Mucosa of descending colon (tissue), 3 donors: ENCODE data around the gene OR14I1. TPM values are rescaled to one million over a fixed set of nuclear protein-coding genes. Genes with fewer than 3 reads are reported as not detected.

Experiments
- ATAC-seq: fragments of 200-7000 bp; cut with Tn5 transposase; one replicate; pipeline ENCODE4 v1.9.1; 2020; ENCODE audit warnings: mild to moderate bottlenecking, moderate library complexity
- DNase-seq, 3 donors: peaks; one replicate each; pipeline ENCODE4 v3.0.0-alpha.2; 2020
- H3K36me3 ChIP-seq: fragments of 200-600 bp; one replicate; pipeline ENCODE4 v1.8.0; 2021; ENCODE audit warnings: low read depth, mild to moderate bottlenecking
- H3K4me1 ChIP-seq: fragments of 200-600 bp; one replicate; pipeline ENCODE4 v1.8.0; 2021; ENCODE audit warnings: low read depth, mild to moderate bottlenecking
- H3K4me3 ChIP-seq: fragments of 200-600 bp; one replicate; pipeline ENCODE4 v1.8.0; 2021; ENCODE audit warnings: mild to moderate bottlenecking
- H3K9me3 ChIP-seq: fragments of 200-600 bp; one replicate; pipeline ENCODE4 v1.8.0; 2021; ENCODE audit warnings: mild to moderate bottlenecking
- CTCF ChIP-seq: fragments of 200-600 bp; IDR thresholded peaks from one replicate; pipeline ENCODE4 v1.8.0; 2022; ENCODE audit warnings: antibody characterized with exemption, mild to moderate bottlenecking
- intact Hi-C, 2 donors: fragments of 100-400 bp; cut with DNase I in 1 of 2; cut with micrococcal nuclease in 1 of 2; formaldehyde crosslinking; loops; one replicate each; pipeline versions ENCODE4 v1.11.0 to v1.11.1; 2022; cut with DNase I, micrococcal nuclease
- long read RNA-seq, 2 donors: library from polyadenylated mRNA; unstranded; transcript quantifications; one replicate each; pipeline ENCODE4 v2.0.0, GENCODE V29; 2019 to 2021
- total RNA-seq, 3 donors: library from RNA; stranded (reverse); fragmentation: NEBNext Ultra II Directional in 2 of 3; extraction: Animal tissue kit (Norgen Biotek cat#: 25700) in 2 of 3; gene quantifications; one replicate each; pipeline versions ENCODE4 v1.2.1 to v1.2.4, GENCODE V29; 2021 to 2023
- donor health status: DM: no; HTN: no; CAD: no; lungs with moderate emphysema.
- donor health status: DM: no; HTN: no; CAD: no.
- donor health status: DM: no; HTN: yes; CAD: no.

OR14I1 gene
- total RNA-seq = not detected
- long read RNA-seq, donor 1 = 0 reads
- long read RNA-seq, donor 2 = 0 reads

GRCh38 chr1:248702714-248703113, at the start of gene OR14I1:
OR14I1 (minus strand) TSS chr1:248702766.
- ATAC-seq = no peak
- no peaks in the 10 kb centered on the region for H3K4me1 ChIP-seq
- no peak for TF ChIP-seq CTCF
- H3K4me3 ChIP-seq = no peak within 1 kb of the TSS
- no peaks in the 10 kb centered on the region for H3K36me3 ChIP-seq
- intact Hi-C loops = no loop called here
- no peak for DNase-seq
- no peaks in the 10 kb centered on the region for H3K9me3 ChIP-seq

GRCh38 chr1:248751635-248752034, 49.1 kb upstream of the OR14I1 start:
- H3K4me3 ChIP-seq = no peak overlapping the region
- no peaks in the 10 kb centered on the region for H3K9me3 ChIP-seq
- intact Hi-C loops = no loop called here
- no peaks in the 10 kb centered on the region for H3K36me3 ChIP-seq
- no peak for DNase-seq
- TF ChIP-seq CTCF = no peak
- H3K4me1 ChIP-seq = peaks cover 9% of the 10 kb centered on the region
- no peak for ATAC-seq

- Histone ChIP-seq H3K4me1 (peaks cover 6% of the 10 kb centered on the region), H3K4me3 (no peak overlapping the region), H3K9me3 (no peaks in the 10 kb centered on the region), H3K36me3 (no peaks in the 10 kb centered on the region)
- no peak for TF ChIP-seq CTCF
- no peak for ATAC-seq
- no peak for DNase-seq
- intact Hi-C loops = no loop called here
These were observed 48.6 kb upstream of the OR14I1 start for GRCh38 chr1:248751142-248751541.

- peaks cover 6% of the 10 kb centered on the region for H3K4me1 ChIP-seq
- ATAC-seq (no peak), DNase-seq (no peak)
- no peak for TF ChIP-seq CTCF
- intact Hi-C loops = no loop called here
- H3K36me3 ChIP-seq = no peaks in the 10 kb centered on the region
- H3K9me3 ChIP-seq = no peaks in the 10 kb centered on the region
- no peak overlapping the region for H3K4me3 ChIP-seq
These were observed 47.9 kb upstream of the OR14I1 start for GRCh38 chr1:248750496-248750895.

GRCh38 chr1:248748211-248748610, 45.6 kb upstream of the OR14I1 start:
- no peak for ATAC-seq
- H3K36me3 ChIP-seq = no peaks in the 10 kb centered on the region
- DNase-seq = no peak
- no peaks in the 10 kb centered on the region for H3K4me1 ChIP-seq
- intact Hi-C loops = no loop called here
- no peak for TF ChIP-seq CTCF
- no peaks in the 10 kb centered on the region for H3K9me3 ChIP-seq
- no peak overlapping the region for H3K4me3 ChIP-seq

GRCh38 chr1:248740876-248741275, 38.3 kb upstream of the OR14I1 start:
- Histone ChIP-seq H3K4me3 (no peak overlapping the region), H3K4me1 (no peaks in the 10 kb centered on the region), H3K9me3 (no peaks in the 10 kb centered on the region), H3K36me3 (no peaks in the 10 kb centered on the region)
- intact Hi-C loops = no loop called here
- ATAC-seq (no peak), DNase-seq (no peak)
- TF ChIP-seq CTCF = no peak
